B cell (primary cell): Measurements from ENCODE around the gene INHBB. TPM values are rescaled to one million over a fixed set of nuclear protein-coding genes. Genes with fewer than 3 reads are reported as not detected.

Experiments used
- ATAC-seq: fragments of 200-7000 bp; cut with Tn5 transposase; one replicate; pipeline ENCODE4 v1.10.0; 2021; ENCODE audit warnings: low read depth, mild to moderate bottlenecking, moderate number of reproducible peaks, moderate library complexity
- CTCF ChIA-PET: fragments of 350-600 bp; sonication (Branson Sonifier 250); formaldehyde crosslinking; loops from one replicate; lab custom pipeline; 2021; ENCODE audit warnings: antibody characterized with exemption, inconsistent platforms; lab: Charles Lee
- POLR2A ChIA-PET: fragments of 350-600 bp; sonication (Branson Sonifier 250); formaldehyde crosslinking; loops from one replicate; lab custom pipeline; 2021; ENCODE audit warnings: antibody characterized with exemption; lab: Charles Lee
- DNase-seq: peaks from one replicate; pipeline ENCODE4 v3.0.0; 2013
- H2AFZ ChIP-seq: 2 replicates; pipeline ENCODE4 v1.6.1; 2012; ENCODE audit warnings: mild to moderate bottlenecking, low read depth, low read length; ENCODE audit not compliant: insufficient read depth, poor library complexity, severe bottlenecking
- H3K27ac ChIP-seq, 2 donors: 1 replicate in 1 of 2; 2 replicates in 1 of 2; pipeline ENCODE4 v1.5.1; 2012 to 2013; ENCODE audit warnings: low read length in 2 of 2, mild to moderate bottlenecking in 2 of 2, moderate library complexity in 1 of 2
- H3K27me3 ChIP-seq, 4 experiments: fragments of 200-600 bp in 1 of 4; sonication (generic) in 1 of 4; replicated peaks in 1 of 4; 1 replicate in 2 of 4; 2 replicates in 2 of 4; pipeline versions ENCODE4 v1.6.1 to v1.7.0; 2013 to 2016; ENCODE audit warnings: low read length in 3 of 4, mild to moderate bottlenecking in 2 of 4, mixed read lengths in 1 of 4, moderate library complexity in 1 of 4; ENCODE audit not compliant: insufficient read depth in 4 of 4, control insufficient read depth in 3 of 4; ENCODE audit errors: control extremely low read depth in 1 of 4
- H3K36me3 ChIP-seq, 2 experiments: replicated peaks in 1 of 2; 1 replicate in 1 of 2; 2 replicates in 1 of 2; pipeline versions ENCODE4 v1.6.1 to v1.7.1; 2013; ENCODE audit warnings: low read length in 1 of 2; ENCODE audit not compliant: insufficient read depth in 2 of 2, control insufficient read depth in 1 of 2; ENCODE audit errors: control extremely low read depth in 1 of 2, extremely low read depth in 1 of 2
- H3K4me1 ChIP-seq, 2 donors: fragments of 200-600 bp in 1 of 2; sonication (generic) in 1 of 2; 1 replicate in 1 of 2; 2 replicates in 1 of 2; pipeline versions ENCODE4 v1.5.1 to v1.6.1; 2013 to 2017; ENCODE audit warnings: low read length in 2 of 2; ENCODE audit not compliant: control insufficient read depth in 2 of 2, insufficient read depth in 2 of 2
- H3K4me2 ChIP-seq: replicated peaks from 2 replicates; pipeline ENCODE3; 2012; ENCODE audit warnings: mild to moderate bottlenecking, low read depth, low read length; ENCODE audit not compliant: poor library complexity, severe bottlenecking
- H3K4me3 ChIP-seq, 5 experiments: fragments of 200-600 bp in 1 of 5; sonication (generic) in 1 of 5; 1 replicate in 3 of 5; 2 replicates in 2 of 5; pipeline versions ENCODE4 v1.5.1 to v1.7.0; 2011 to 2016; ENCODE audit warnings: low read length in 4 of 5, mild to moderate bottlenecking in 4 of 5, low read depth in 2 of 5, control low read depth in 1 of 5, moderate library complexity in 1 of 5; ENCODE audit not compliant: insufficient read depth in 1 of 5; ENCODE audit errors: control extremely low read depth in 1 of 5, extremely low read depth in 1 of 5
- H3K79me2 ChIP-seq: fragments of 200-600 bp; sonication (generic); one replicate; pipeline ENCODE4 v1.6.0; 2016; ENCODE audit warnings: low read length; ENCODE audit not compliant: control insufficient read depth, insufficient read depth
- H3K9ac ChIP-seq: fragments of 200-600 bp; sonication (generic); 2 replicates; pipeline ENCODE4 v1.6.1; 2017; ENCODE audit warnings: mild to moderate bottlenecking, low read length, moderate library complexity
- H3K9me3 ChIP-seq, 3 donors: one replicate each; pipeline versions ENCODE4 v1.6.1 to v1.7.1; 2013; ENCODE audit warnings: low read length in 2 of 3; ENCODE audit not compliant: control insufficient read depth in 2 of 3, insufficient read depth in 1 of 3; ENCODE audit errors: control extremely low read depth in 1 of 3
- H4K20me1 ChIP-seq: 2 replicates; pipeline ENCODE4 v1.6.0; 2012; ENCODE audit warnings: mild to moderate bottlenecking, low read length; ENCODE audit not compliant: insufficient read depth, control insufficient read depth, poor library complexity, severe bottlenecking
- H3K27ac Mint-ChIP-seq: one replicate; pipeline ENCODE4 v1.8.0; 2021; ENCODE audit warnings: mixed read lengths
- H3K27me3 Mint-ChIP-seq: one replicate; pipeline ENCODE4 v1.8.0; 2021; ENCODE audit warnings: mixed read lengths
- H3K4me1 Mint-ChIP-seq: one replicate; pipeline ENCODE4 v1.8.0; 2021; ENCODE audit warnings: mixed read lengths
- H3K4me3 Mint-ChIP-seq: one replicate; pipeline ENCODE4 v1.8.0; 2021; ENCODE audit warnings: mixed read lengths
- H3K9me3 Mint-ChIP-seq: one replicate; pipeline ENCODE4 v1.8.0; 2022; ENCODE audit warnings: mixed read lengths; ENCODE audit not compliant: insufficient read depth
- CTCF ChIP-seq: fragments of 200-600 bp; IDR thresholded peaks from one replicate; pipeline ENCODE4 v1.8.0; 2022; ENCODE audit warnings: antibody characterized with exemption, mild to moderate bottlenecking
- EZH2 ChIP-seq: IDR thresholded peaks from 2 replicates; pipeline ENCODE4 v1.6.1; 2012; ENCODE audit warnings: borderline replicate concordance, low read depth, mild to moderate bottlenecking, moderate library complexity, low read length; ENCODE audit not compliant: insufficient read depth, poor library complexity, severe bottlenecking
- WGBS: methylation state at CpG from one replicate; pipeline ENCODE4 v1.1.5; 2013; ENCODE audit warnings: missing lambda C conversion rate; ENCODE audit not compliant: insufficient coverage; 5-methylcytosine and 5-hydroxymethylcytosine counted together
- intact Hi-C: fragments of 100-400 bp; cut with micrococcal nuclease; formaldehyde crosslinking; loops from one replicate; pipeline ENCODE4 v1.10.0; 2022
- polyA plus RNA-seq: library from polyadenylated mRNA; depleted of rRNA; stranded (reverse); fragments of >200 nt; gene quantifications from 2 replicates; pipeline ENCODE4 v1.2.3, GENCODE V29; 2012
- total RNA-seq, 2 donors: library from RNA; stranded (reverse); fragments of 120-200 nt in 1 of 2; gene quantifications; 1 replicate in 1 of 2; 2 replicates in 1 of 2; pipeline versions ENCODE4 v1.2.3 to v1.2.4, GENCODE V29; 2013 to 2022

The INHBB gene
- total and polyA plus RNA-seq, 2 donors (not counting 1 experiment from before 2014, with no cell fraction given): 0.03 TPM; not detected in 1

- Histone ChIP-seq H2AFZ (no peak overlapping the region), H3K4me2 (no peak overlapping the region), H3K36me3 (no peaks in the 10 kb centered on the region), H3K4me3 (no peak overlapping the region), H3K27me3 (peaks cover 0 to 22% (median 2%) of the 10 kb centered on the region in 4 experiments), H3K79me2 (no peaks in the 10 kb centered on the region), H3K9me3 (peaks cover 0 to 4% (median 0%) of the 10 kb centered on the region in 3 donors), H3K9ac (no peak overlapping the region), H3K27ac (no peak overlapping the region), H4K20me1 (no peaks in the 10 kb centered on the region), H3K4me1 (no peaks in the 10 kb centered on the region)
- DNase-seq (no peak), ATAC-seq (no peak)
- intact Hi-C loops: no loop called here
- CTCF ChIA-PET: interaction anchor here (1.7 kb wide), 1 partner anchor 12 kb away, joined by 6 read pairs; no protein-coding TSS in a partner anchor
- Mint-ChIP-seq H3K27ac (no peak overlapping the region), H3K9me3 (no peaks in the 10 kb centered on the region), H3K4me3 (no peak overlapping the region), H3K4me1 (peaks cover 1% of the 10 kb centered on the region), H3K27me3 (peaks cover 33% of the 10 kb centered on the region)
- 98% methylated on average over 5 of the region's 7 CpGs for WGBS
- TF ChIP-seq CTCF (no peak), EZH2 (no peak)
- POLR2A ChIA-PET: interaction anchor here (0.7 kb wide), 1 partner anchor 148 kb away, joined by 5 read pairs; no protein-coding TSS in a partner anchor
Observed at GRCh38 chr2:120324933-120325332, 21.0 kb upstream of the INHBB start.

DNA sequence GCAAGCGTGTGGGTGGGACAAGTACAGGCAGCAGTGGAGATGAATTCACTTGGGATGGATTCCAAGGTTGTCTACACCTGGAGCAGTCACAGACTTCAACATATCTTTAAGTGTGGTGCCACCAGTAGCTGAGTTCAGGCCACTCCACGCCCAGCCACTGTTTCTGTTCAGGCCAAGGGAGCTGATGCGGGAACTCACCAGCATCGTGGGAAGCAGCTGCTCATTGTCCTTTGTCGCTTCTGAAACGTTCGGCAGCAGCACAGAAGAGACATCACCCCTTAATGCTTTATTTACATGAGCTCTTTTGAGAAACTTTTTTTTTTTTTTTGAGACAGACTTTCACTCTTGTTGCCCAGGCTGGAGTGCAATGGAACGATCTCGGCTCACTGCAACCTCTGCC lies 19.9 kb upstream of the INHBB start:
- intact Hi-C loops: no loop called here
- Mint-ChIP-seq H3K4me1 (peaks cover 1% of the 10 kb centered on the region), H3K4me3 (no peak overlapping the region), H3K27me3 (peaks cover 39% of the 10 kb centered on the region), H3K27ac (no peak overlapping the region), H3K9me3 (no peaks in the 10 kb centered on the region)
- H3K27ac ChIP-seq: no peak overlapping the region
- no peaks in the 10 kb centered on the region for H4K20me1 ChIP-seq
- no peaks in the 10 kb centered on the region for H3K4me1 ChIP-seq
- H2AFZ ChIP-seq: no peak overlapping the region
- no peak for DNase-seq
- TF ChIP-seq CTCF (no peak), EZH2 (no peak)
- no peak for ATAC-seq
- POLR2A ChIA-PET: no interaction called here
- no peaks in the 10 kb centered on the region for H3K36me3 ChIP-seq
- H3K9ac ChIP-seq: no peak overlapping the region
- H3K27me3 ChIP-seq: peaks cover 0 to 22% (median 0%) of the 10 kb centered on the region in 4 experiments
- H3K4me2 ChIP-seq: no peak overlapping the region
- CTCF ChIA-PET: no interaction called here
- peaks cover 0 to 4% (median 0%) of the 10 kb centered on the region in 3 donors for H3K9me3 ChIP-seq
- H3K4me3 ChIP-seq: no peak overlapping the region
- no peaks in the 10 kb centered on the region for H3K79me2 ChIP-seq
- 94% methylated on average over 5 of the region's 9 CpGs for WGBS
